GM06990 (cell line): ENCODE results near the gene TPM1.

ENCODE experiments used
- DNase-seq: peaks from one replicate; pipeline ENCODE4 v3.0.0-alpha.2; 2011; ENCODE audit not compliant: insufficient read length; ENCODE audit errors: extremely low read depth
- H3K27me3 ChIP-seq: replicated peaks from 2 replicates; pipeline ENCODE4 v1.6.0; 2011; ENCODE audit warnings: low read length; ENCODE audit not compliant: control insufficient read depth, insufficient read depth
- H3K36me3 ChIP-seq: 2 replicates; pipeline ENCODE4 v1.5.1; 2011; ENCODE audit warnings: low read length; ENCODE audit not compliant: control insufficient read depth, insufficient read depth
- H3K4me3 ChIP-seq: replicated peaks from 2 replicates; pipeline ENCODE4 v1.5.1; 2011; ENCODE audit warnings: low read depth, mild to moderate bottlenecking, control low read depth, low read length
- TF ChIP-seq, protein P1 (sequence below): IDR thresholded peaks from 2 replicates; pipeline ENCODE4 v1.5.1; 2011; ENCODE audit warnings: low read length, control low read depth, mild to moderate bottlenecking, inconsistent platforms; ENCODE audit not compliant: insufficient read depth, poor library complexity, severe bottlenecking

The TPM1 gene

DNA sequence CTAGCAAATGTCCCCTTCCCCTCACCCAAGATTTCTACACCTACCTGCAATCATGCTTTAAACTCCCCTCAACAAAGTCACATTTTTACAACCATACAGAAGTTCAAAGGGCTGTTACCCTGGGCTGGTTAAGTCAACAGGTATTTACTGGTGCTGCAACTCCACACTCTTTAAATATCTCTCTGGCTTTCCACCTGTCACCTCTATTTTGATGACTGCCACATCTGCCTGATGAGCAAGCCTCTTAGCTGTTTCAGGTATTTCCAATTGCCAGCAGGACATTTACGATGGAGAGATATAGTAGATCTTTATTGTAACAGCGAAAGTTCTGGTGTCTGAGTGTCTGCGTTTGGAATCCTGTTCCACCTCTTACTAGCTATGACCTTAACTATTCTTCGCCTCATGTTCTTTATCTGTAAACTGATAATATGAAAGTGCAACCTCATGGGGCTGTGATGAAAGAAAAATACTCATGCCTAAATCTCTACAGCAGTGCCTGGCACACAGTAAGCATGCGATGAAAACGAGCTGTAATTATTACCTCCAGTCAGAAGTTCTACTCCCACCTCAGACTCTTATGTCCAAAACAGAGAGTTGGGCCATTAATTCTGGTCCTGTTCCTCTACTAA, 44.2 kb upstream of the TPM1 start:
- TF ChIP-seq, protein P1, sequence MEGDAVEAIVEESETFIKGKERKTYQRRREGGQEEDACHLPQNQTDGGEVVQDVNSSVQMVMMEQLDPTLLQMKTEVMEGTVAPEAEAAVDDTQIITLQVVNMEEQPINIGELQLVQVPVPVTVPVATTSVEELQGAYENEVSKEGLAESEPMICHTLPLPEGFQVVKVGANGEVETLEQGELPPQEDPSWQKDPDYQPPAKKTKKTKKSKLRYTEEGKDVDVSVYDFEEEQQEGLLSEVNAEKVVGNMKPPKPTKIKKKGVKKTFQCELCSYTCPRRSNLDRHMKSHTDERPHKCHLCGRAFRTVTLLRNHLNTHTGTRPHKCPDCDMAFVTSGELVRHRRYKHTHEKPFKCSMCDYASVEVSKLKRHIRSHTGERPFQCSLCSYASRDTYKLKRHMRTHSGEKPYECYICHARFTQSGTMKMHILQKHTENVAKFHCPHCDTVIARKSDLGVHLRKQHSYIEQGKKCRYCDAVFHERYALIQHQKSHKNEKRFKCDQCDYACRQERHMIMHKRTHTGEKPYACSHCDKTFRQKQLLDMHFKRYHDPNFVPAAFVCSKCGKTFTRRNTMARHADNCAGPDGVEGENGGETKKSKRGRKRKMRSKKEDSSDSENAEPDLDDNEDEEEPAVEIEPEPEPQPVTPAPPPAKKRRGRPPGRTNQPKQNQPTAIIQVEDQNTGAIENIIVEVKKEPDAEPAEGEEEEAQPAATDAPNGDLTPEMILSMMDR = no peak
- DNase-seq = no peak
- H3K36me3 ChIP-seq = no peaks in the 10 kb centered on the region
- H3K4me3 ChIP-seq = no peak overlapping the region
- H3K27me3 ChIP-seq = no peaks in the 10 kb centered on the region; the same call in none of the 2 replicates

DNA sequence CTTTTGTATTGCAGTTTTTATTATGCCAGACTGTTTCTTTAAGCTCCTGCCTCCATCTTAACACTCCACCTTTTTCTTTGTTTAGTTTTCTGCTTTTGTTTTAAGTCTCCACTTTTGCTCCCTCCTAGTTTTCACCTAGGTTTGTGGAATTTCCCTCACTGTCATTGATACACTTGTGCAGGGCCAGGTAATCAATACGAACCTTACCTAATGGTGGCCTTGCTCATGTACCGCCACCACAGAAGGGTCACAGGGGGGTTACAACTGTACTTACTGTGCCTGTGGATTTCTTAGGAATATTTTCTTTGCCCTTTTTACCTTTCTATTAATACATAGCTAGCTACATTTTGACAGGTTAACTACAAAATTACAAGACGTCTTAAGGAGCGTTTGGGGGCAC, 43.4 kb upstream of the TPM1 start:
- H3K4me3 ChIP-seq = no peak overlapping the region
- TF ChIP-seq, protein P1 = no peak
- no peaks in the 10 kb centered on the region for H3K36me3 ChIP-seq
- DNase-seq = no peak
- H3K27me3 ChIP-seq = no peaks in the 10 kb centered on the region; the same call in none of the 2 replicates

GRCh38 chr15:62999923-63000561, 42.5 kb upstream of the TPM1 start:
- no peak overlapping the region for H3K4me3 ChIP-seq
- no peak for DNase-seq
- no peaks in the 10 kb centered on the region; the same call in none of the 2 replicates for H3K27me3 ChIP-seq
- TF ChIP-seq, protein P1 = no peak
- H3K36me3 ChIP-seq = no peaks in the 10 kb centered on the region

DNA sequence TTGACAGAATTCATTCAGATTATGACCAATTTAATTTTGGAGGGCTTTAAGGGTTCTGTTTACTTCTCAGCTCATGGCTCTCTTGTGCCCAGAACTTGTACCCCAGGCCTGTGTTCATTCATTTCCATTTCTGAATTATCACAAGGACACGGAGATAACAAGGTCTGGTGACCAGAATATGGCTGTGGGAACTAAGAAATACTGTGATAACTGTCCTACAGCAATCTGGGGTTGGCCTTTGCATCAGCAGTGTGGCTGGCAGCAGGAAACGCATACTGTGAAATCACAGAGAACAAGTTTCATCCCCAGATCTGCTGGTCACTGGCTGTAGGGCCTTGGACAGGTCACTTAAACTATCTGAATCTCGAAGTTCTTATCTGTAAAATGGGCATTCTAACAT, 41.8 kb upstream of the TPM1 start:
- TF ChIP-seq, protein P1 = no peak
- H3K27me3 ChIP-seq = no peaks in the 10 kb centered on the region; the same call in none of the 2 replicates
- DNase-seq = no peak
- no peak overlapping the region for H3K4me3 ChIP-seq
- no peaks in the 10 kb centered on the region for H3K36me3 ChIP-seq

DNA sequence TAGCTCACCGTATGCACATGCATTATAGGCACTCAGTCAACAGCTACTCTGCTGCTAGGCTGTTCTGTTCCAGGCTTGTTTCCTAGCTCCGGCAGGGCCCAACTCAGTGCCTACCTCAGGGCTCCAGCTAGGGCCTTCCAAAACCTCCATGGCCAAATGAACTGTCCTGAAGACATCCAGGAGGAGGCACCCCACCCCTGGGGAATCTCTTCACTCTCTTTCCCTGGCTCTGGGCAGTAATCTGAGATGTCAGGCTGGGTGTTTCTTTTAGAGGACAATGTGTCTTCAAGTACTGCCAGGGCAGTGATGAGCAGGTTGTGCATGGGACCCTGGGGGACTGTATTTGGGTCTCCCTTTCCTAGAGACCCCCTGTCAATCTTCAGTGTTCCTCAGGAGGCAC, 38.3 kb upstream of the TPM1 start:
- H3K27me3 ChIP-seq = no peaks in the 10 kb centered on the region; the same call in none of the 2 replicates
- TF ChIP-seq, protein P1 = no peak
- H3K36me3 ChIP-seq = no peaks in the 10 kb centered on the region
- no peak overlapping the region for H3K4me3 ChIP-seq
- DNase-seq = no peak
